Measurements from ENCODE around the gene SPATA46. TPM values are rescaled to one million over a fixed set of nuclear protein-coding genes. Genes with fewer than 3 reads are reported as not detected.

Gene SPATA46
- total RNA-seq, 2 experiments from 2014 or later: not detected

GRCh38 chr1:162400790-162401355 lies 24.2 kb upstream of the SPATA46 start:
- no peak for DNase-seq
- H3K4me1 Mint-ChIP-seq: no peaks in the 10 kb centered on the region
- no peaks in the 10 kb centered on the region for H3K9me3 Mint-ChIP-seq
- H3K27ac Mint-ChIP-seq: no peak overlapping the region
- H3K27me3 Mint-ChIP-seq: peaks cover 32% of the 10 kb centered on the region
- no peaks in the 10 kb centered on the region for H3K36me3 Mint-ChIP-seq
- H3K4me3 Mint-ChIP-seq: no peak overlapping the region

- Mint-ChIP-seq H3K4me1 (no peaks in the 10 kb centered on the region), H3K4me3 (no peak overlapping the region), H3K36me3 (no peaks in the 10 kb centered on the region), H3K27me3 (peaks cover 33% of the 10 kb centered on the region), H3K27ac (no peak overlapping the region), H3K9me3 (no peaks in the 10 kb centered on the region)
- no peak for DNase-seq
Observed at GRCh38 chr1:162398999-162399580, 22.4 kb upstream of the SPATA46 start.

DNA sequence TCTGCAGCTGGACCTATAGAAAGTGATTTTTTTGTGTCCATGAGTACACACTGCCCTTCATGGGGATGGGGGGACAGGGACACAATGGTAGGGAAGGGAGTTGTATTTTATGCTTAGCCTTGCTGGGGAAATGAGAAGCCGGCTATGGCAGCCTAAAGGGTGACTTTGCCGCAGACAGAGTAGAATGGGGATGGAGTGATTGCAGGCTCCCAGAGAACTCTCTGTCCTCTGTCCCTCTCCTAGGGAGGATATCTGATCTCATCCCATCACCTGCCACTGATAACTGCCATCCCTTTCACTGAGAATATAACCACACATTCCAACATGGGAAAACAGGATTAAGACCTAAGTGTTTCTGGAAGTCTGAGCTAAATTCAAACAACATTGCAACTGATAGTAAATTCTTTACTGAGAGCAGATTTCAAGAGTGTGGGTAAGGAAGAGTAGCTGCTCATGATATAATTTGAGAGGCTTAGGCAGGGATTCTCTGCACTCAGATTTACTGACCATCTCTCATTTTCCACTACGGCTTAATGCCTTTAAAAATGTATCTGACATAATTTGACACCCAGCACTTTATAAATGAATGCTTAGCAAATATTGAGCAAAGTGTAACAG lies 21.4 kb upstream of the SPATA46 start:
- H3K9me3 Mint-ChIP-seq: no peaks in the 10 kb centered on the region
- H3K4me1 Mint-ChIP-seq: no peaks in the 10 kb centered on the region
- peaks cover 37% of the 10 kb centered on the region for H3K27me3 Mint-ChIP-seq
- no peaks in the 10 kb centered on the region for H3K36me3 Mint-ChIP-seq
- DNase-seq: no peak
- no peak overlapping the region for H3K4me3 Mint-ChIP-seq
- no peak overlapping the region for H3K27ac Mint-ChIP-seq

- Mint-ChIP-seq H3K36me3 (no peaks in the 10 kb centered on the region), H3K9me3 (no peaks in the 10 kb centered on the region), H3K4me3 (no peak overlapping the region), H3K27me3 (peaks cover 36% of the 10 kb centered on the region), H3K27ac (no peak overlapping the region), H3K4me1 (no peaks in the 10 kb centered on the region)
- DNase-seq: no peak
Observed at GRCh38 chr1:162397039-162397448, 20.4 kb upstream of the SPATA46 start.

- Mint-ChIP-seq H3K27ac (no peak overlapping the region), H3K9me3 (no peaks in the 10 kb centered on the region), H3K36me3 (no peaks in the 10 kb centered on the region), H3K27me3 (peaks cover 38% of the 10 kb centered on the region), H3K4me1 (no peaks in the 10 kb centered on the region), H3K4me3 (no peak overlapping the region)
- DNase-seq: no peak
Observed at GRCh38 chr1:162396201-162396906, 19.7 kb upstream of the SPATA46 start.

- H3K4me3 Mint-ChIP-seq: no peak overlapping the region
- H3K4me1 Mint-ChIP-seq: no peaks in the 10 kb centered on the region
- peaks cover 36% of the 10 kb centered on the region for H3K27me3 Mint-ChIP-seq
- no peaks in the 10 kb centered on the region for H3K9me3 Mint-ChIP-seq
- H3K27ac Mint-ChIP-seq: no peak overlapping the region
- peak; percentile 4 for DNase-seq
- no peaks in the 10 kb centered on the region for H3K36me3 Mint-ChIP-seq
Observed at GRCh38 chr1:162391790-162392563, 15.3 kb upstream of the SPATA46 start.

- no peak for DNase-seq
- no peaks in the 10 kb centered on the region for H3K36me3 Mint-ChIP-seq
- no peaks in the 10 kb centered on the region for H3K9me3 Mint-ChIP-seq
- no peaks in the 10 kb centered on the region for H3K4me1 Mint-ChIP-seq
- no peak overlapping the region for H3K27ac Mint-ChIP-seq
- H3K27me3 Mint-ChIP-seq: peaks cover 25% of the 10 kb centered on the region
- H3K4me3 Mint-ChIP-seq: no peak overlapping the region
Observed at GRCh38 chr1:162390396-162391185, 13.9 kb upstream of the SPATA46 start.

DNA sequence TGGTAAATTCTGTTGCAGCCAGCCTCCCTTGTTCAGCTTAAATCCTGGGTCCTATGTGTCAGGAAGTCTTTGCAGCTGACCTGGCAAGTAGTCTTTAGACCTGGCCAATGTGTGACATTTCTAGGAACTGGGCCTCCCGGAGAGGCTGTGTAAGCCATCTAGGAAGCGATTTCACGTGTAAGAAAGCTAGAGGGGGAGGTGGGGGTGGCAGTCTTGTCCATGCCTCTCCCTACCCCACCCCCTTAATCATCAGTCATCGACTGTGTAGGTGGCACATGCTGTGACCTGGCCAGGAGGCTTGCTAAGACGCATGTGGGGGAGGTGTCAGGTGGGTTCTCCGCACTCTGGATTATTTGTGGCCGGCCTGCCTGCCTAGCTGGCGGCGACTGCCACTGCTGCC lies 13.3 kb upstream of the SPATA46 start:
- Mint-ChIP-seq H3K4me1 (no peaks in the 10 kb centered on the region), H3K36me3 (no peaks in the 10 kb centered on the region), H3K27ac (no peak overlapping the region), H3K4me3 (no peak overlapping the region), H3K27me3 (peaks cover 25% of the 10 kb centered on the region), H3K9me3 (no peaks in the 10 kb centered on the region)
- DNase-seq: no peak

DNA sequence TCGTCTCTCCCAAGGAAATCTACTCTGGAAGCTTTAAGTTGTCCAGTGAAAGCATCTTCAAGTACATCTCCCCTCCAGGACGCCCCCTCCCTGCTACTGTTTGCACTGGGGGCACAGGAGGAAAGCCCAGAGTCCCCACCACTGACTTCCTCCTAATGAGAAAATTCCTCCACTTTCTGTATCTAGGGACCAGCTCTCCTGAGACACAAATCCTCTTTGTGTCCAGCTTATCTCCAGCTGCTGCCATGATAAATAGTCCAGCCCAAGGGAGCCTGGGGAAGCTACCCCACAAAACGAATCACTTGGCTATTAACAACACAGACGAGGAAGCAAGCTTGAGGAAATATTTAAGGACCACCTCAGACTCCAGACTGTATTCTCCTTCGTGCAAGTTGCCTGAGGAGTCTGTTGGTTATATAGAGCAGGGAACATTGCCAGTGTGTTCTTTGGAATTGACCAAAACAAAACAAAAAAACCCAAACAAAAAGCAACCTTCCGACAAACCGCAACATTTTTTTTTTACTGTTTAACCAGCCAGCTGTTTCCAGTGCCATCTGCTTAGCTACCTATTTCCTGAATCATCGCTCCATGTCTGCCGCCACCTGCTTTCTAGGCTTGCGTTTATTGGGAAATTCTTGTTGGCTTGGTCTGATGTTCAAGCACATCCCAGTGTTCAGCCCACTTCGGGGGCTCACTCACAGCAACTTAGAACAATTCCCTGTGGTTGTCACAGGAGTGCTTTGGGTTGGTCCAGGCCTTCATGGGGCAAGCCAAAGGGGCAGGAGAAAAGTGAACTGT lies 12.6 kb upstream of the SPATA46 start:
- no peak for DNase-seq
- no peaks in the 10 kb centered on the region for H3K4me1 Mint-ChIP-seq
- no peaks in the 10 kb centered on the region for H3K36me3 Mint-ChIP-seq
- no peak overlapping the region for H3K4me3 Mint-ChIP-seq
- no peak overlapping the region for H3K27ac Mint-ChIP-seq
- H3K9me3 Mint-ChIP-seq: no peaks in the 10 kb centered on the region
- peaks cover 25% of the 10 kb centered on the region for H3K27me3 Mint-ChIP-seq

GRCh38 chr1:162388615-162389014 lies 12.0 kb upstream of the SPATA46 start:
- H3K27me3 Mint-ChIP-seq: peaks cover 25% of the 10 kb centered on the region
- H3K27ac Mint-ChIP-seq: no peak overlapping the region
- no peak overlapping the region for H3K4me3 Mint-ChIP-seq
- no peaks in the 10 kb centered on the region for H3K9me3 Mint-ChIP-seq
- H3K4me1 Mint-ChIP-seq: no peaks in the 10 kb centered on the region
- DNase-seq: no peak
- no peaks in the 10 kb centered on the region for H3K36me3 Mint-ChIP-seq

GRCh38 chr1:162388083-162388594 lies 11.5 kb upstream of the SPATA46 start:
- Mint-ChIP-seq H3K36me3 (no peaks in the 10 kb centered on the region), H3K27me3 (peaks cover 21% of the 10 kb centered on the region), H3K27ac (no peak overlapping the region), H3K4me3 (no peak overlapping the region), H3K4me1 (no peaks in the 10 kb centered on the region), H3K9me3 (no peaks in the 10 kb centered on the region)
- DNase-seq: no peak

DNA sequence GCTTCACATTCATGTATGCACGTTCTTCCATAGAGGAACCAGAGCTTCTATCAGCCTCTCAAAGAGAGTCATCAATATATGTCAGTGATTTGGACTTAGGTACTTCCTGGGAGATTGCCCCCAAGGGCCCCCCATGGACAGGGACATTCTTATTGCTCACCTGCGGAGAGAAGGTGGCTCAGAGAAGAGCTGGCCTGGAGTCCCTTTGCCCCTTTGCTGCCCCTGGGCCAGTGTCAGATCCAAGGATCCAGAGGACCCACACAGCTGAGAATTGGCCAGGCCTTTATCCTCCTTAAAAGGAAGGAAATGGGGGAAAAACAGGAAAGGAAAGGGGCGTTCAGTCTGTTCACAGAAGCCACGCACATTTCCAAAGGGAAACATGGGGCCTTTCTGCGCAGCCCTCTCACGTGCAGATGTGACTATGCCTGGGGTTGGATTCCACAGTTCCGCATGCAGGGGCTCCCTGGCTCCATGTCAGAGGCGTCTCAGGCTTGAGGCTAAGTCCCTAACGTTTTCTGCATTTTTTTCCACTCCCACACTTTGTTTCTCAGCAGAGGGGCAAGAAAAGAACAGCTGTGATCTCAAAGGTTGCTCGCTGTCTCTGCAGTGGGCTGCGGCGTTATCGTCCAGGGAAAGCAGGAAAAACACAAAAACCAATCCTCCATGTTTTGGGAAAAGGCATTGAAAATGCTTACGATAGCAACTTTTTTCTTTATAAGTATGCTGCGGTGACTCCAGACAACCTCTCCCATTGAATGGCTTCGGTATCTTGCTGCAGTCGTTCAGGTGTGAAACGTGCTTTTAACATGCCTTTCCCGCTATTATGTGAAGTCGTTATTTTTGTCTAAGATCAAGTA lies 10.8 kb upstream of the SPATA46 start:
- no peak for DNase-seq

More for the DNA sequence above, 10.8 kb upstream of the SPATA46 start:
- no peak overlapping the region for H3K4me3 Mint-ChIP-seq
- H3K36me3 Mint-ChIP-seq: no peaks in the 10 kb centered on the region
- no peaks in the 10 kb centered on the region for H3K4me1 Mint-ChIP-seq
- H3K27me3 Mint-ChIP-seq: peaks cover 19% of the 10 kb centered on the region
- no peaks in the 10 kb centered on the region for H3K9me3 Mint-ChIP-seq
- no peak overlapping the region for H3K27ac Mint-ChIP-seq
